ENCODE measurements around the gene HIVEP1. TPM values are rescaled to one million over a fixed set of nuclear protein-coding genes. Genes with fewer than 3 reads are reported as not detected.

Gene HIVEP1
- total RNA-seq, 1 experiment from 2014 or later: 6.6 TPM

DNA sequence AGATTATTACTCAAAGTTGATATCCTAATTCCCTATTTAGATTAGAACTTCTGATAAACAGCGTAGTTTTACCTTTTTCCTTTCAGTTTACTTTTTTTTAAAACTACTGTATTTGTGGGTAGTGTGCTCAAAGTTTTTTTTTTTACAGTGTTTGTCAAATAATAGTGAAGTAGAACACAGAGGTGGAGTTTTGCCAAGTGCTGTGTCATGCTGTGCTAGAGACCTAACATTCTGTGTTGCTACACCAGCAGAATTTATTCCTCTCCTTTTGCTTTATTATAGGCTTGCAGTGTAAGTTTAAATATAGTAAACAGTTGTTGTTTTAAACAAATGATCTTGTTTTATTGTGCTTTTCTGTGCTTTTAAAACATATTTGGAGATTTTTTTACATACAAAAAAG, 125.4 kb downstream of the HIVEP1 start:
- Histone ChIP-seq H3K36me3 (ENCODE audit: low read depth, low read length) (peaks cover 16% of the 10 kb centered on the region; the same call in 1 of the 2 replicates), H4K20me1 (ENCODE audit: low read length) (no peaks in the 10 kb centered on the region), H3K9me2 (replicated peaks; ENCODE audit: low read length) (no peaks in the 10 kb centered on the region), H2AFZ (ENCODE audit: low read length) (0 out of 2 replicates have a peak overlapping the region, but pooled peaks have one; percentile 30), H3F3A (ENCODE audit: low read length, unreplicated experiment) (peaks cover 9% of the 10 kb centered on the region), H3K9me3 (ENCODE audit: low read length) (no peaks in the 10 kb centered on the region), H3K27me3 (ENCODE audit: low read length) (no peaks in the 10 kb centered on the region), H3K4me3 (ENCODE audit: low read length) (peak overlapping the region; percentile 49), H3K4me2 (ENCODE audit: low read length) (peak overlapping the region; percentile 76), H3K9ac (ENCODE audit: low read length) (peak overlapping the region; percentile 18; the same call in 1 of the 2 replicates), H3K4me1 (ENCODE audit: insufficient read depth, low read length) (peaks cover 31% of the 10 kb centered on the region), H3K27ac (ENCODE audit: low read length) (peak overlapping the region; percentile 80), H3K79me2 (ENCODE audit: low read length) (no peaks in the 10 kb centered on the region)
- no TSS peak for BruUV-seq (replicated peaks)
- no peak for TF ChIP-seq EZH2phosphoT487 (IDR thresholded peaks at IDR 0.05; ENCODE audit: borderline replicate concordance, low read length)
- no peak for TF ChIP-seq EZH2 (IDR thresholded peaks at IDR 0.05; ENCODE audit: low read length, unreplicated experiment)
- TF ChIP-seq, protein P1, sequence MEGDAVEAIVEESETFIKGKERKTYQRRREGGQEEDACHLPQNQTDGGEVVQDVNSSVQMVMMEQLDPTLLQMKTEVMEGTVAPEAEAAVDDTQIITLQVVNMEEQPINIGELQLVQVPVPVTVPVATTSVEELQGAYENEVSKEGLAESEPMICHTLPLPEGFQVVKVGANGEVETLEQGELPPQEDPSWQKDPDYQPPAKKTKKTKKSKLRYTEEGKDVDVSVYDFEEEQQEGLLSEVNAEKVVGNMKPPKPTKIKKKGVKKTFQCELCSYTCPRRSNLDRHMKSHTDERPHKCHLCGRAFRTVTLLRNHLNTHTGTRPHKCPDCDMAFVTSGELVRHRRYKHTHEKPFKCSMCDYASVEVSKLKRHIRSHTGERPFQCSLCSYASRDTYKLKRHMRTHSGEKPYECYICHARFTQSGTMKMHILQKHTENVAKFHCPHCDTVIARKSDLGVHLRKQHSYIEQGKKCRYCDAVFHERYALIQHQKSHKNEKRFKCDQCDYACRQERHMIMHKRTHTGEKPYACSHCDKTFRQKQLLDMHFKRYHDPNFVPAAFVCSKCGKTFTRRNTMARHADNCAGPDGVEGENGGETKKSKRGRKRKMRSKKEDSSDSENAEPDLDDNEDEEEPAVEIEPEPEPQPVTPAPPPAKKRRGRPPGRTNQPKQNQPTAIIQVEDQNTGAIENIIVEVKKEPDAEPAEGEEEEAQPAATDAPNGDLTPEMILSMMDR (conservative IDR thresholded peaks at IDR 0.05; ENCODE audit: low read depth, low read length): no peak
- DNase-seq: peak; percentile 78
- ChIA-PET POLR2A (ENCODE audit: unreplicated experiment) (interaction anchor here (0.7 kb wide), 1 partner anchor 1200 kb away, joined by 8 read pairs; no protein-coding TSS in a partner anchor), CTCF (no interaction called here)
- intact Hi-C loops (cut with micrococcal nuclease): no loop called here
- ATAC-seq: peak; percentile 77

DNA sequence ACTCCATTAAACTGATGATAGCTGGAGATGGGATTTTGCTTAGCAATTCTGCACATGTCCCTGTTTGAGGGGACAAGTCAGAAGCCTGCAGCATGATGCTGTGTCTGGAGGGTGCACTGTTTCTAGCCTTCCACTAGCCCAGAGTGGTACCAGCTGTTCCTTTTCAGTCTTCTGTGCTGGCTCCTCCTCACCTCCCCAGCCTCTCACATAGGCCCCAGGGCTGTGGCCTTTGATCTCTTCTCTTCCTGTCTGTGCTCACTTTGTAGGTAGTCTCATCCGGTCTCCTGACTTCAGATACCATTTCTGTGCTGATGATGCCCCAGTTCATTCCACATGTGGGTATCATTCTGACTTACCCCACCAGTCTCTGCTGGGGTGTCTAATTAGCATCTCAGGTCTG, 126.3 kb downstream of the HIVEP1 start:
- H2AFZ ChIP-seq (ENCODE audit: low read length): no peak overlapping the region
- no peak overlapping the region for H3K4me2 ChIP-seq (ENCODE audit: low read length)
- ChIA-PET POLR2A (ENCODE audit: unreplicated experiment) (interaction anchor here (0.7 kb wide), 1 partner anchor 124 kb away, joined by 5 read pairs; no protein-coding TSS in a partner anchor), CTCF (no interaction called here)
- TF ChIP-seq, protein P1 (conservative IDR thresholded peaks at IDR 0.05; ENCODE audit: low read depth, low read length): no peak
- no peak for TF ChIP-seq EZH2 (IDR thresholded peaks at IDR 0.05; ENCODE audit: low read length, unreplicated experiment)
- no peak for TF ChIP-seq EZH2phosphoT487 (IDR thresholded peaks at IDR 0.05; ENCODE audit: borderline replicate concordance, low read length)
- no peaks in the 10 kb centered on the region for H3K27me3 ChIP-seq (ENCODE audit: low read length)
- no peaks in the 10 kb centered on the region for H3K79me2 ChIP-seq (ENCODE audit: low read length)
- ATAC-seq: no peak; the same call in 1 of the 2 replicates
- BruUV-seq (replicated peaks): no TSS peak
- H3K9ac ChIP-seq (ENCODE audit: low read length): no peak overlapping the region
- intact Hi-C loops (cut with micrococcal nuclease): no loop called here
- H3K9me3 ChIP-seq (ENCODE audit: low read length): no peaks in the 10 kb centered on the region
- H3K27ac ChIP-seq (ENCODE audit: low read length): no peak overlapping the region
- no peaks in the 10 kb centered on the region for H4K20me1 ChIP-seq (ENCODE audit: low read length)
- H3K9me2 ChIP-seq (replicated peaks; ENCODE audit: low read length): no peaks in the 10 kb centered on the region
- peaks cover 25% of the 10 kb centered on the region for H3K4me1 ChIP-seq (ENCODE audit: insufficient read depth, low read length)
- no peak overlapping the region for H3K4me3 ChIP-seq (ENCODE audit: low read length)
- H3F3A ChIP-seq (ENCODE audit: low read length, unreplicated experiment): peaks cover 9% of the 10 kb centered on the region
- H3K36me3 ChIP-seq (ENCODE audit: low read depth, low read length): peaks cover 16% of the 10 kb centered on the region; the same call in 1 of the 2 replicates
- DNase-seq: no peak

- intact Hi-C loops (cut with micrococcal nuclease): no loop called here
- Histone ChIP-seq H3K27ac (ENCODE audit: low read length) (no peak overlapping the region), H2AFZ (ENCODE audit: low read length) (no peak overlapping the region), H3K27me3 (ENCODE audit: low read length) (no peaks in the 10 kb centered on the region), H3K4me2 (ENCODE audit: low read length) (no peak overlapping the region), H4K20me1 (ENCODE audit: low read length) (no peaks in the 10 kb centered on the region), H3F3A (ENCODE audit: low read length, unreplicated experiment) (peaks cover 9% of the 10 kb centered on the region), H3K9me3 (ENCODE audit: low read length) (no peaks in the 10 kb centered on the region), H3K4me3 (ENCODE audit: low read length) (no peak overlapping the region), H3K9ac (ENCODE audit: low read length) (no peak overlapping the region), H3K9me2 (replicated peaks; ENCODE audit: low read length) (no peaks in the 10 kb centered on the region), H3K4me1 (ENCODE audit: insufficient read depth, low read length) (peaks cover 25% of the 10 kb centered on the region), H3K79me2 (ENCODE audit: low read length) (no peaks in the 10 kb centered on the region), H3K36me3 (ENCODE audit: low read depth, low read length) (peaks cover 16% of the 10 kb centered on the region; the same call in 1 of the 2 replicates)
- TF ChIP-seq, protein P1 (conservative IDR thresholded peaks at IDR 0.05; ENCODE audit: low read depth, low read length): no peak
- TF ChIP-seq EZH2phosphoT487 (IDR thresholded peaks at IDR 0.05; ENCODE audit: borderline replicate concordance, low read length): no peak
- no peak for TF ChIP-seq EZH2 (IDR thresholded peaks at IDR 0.05; ENCODE audit: low read length, unreplicated experiment)
- DNase-seq (peak; percentile 42), ATAC-seq (peak; percentile 14; the same call in 1 of the 2 replicates)
- no TSS peak for BruUV-seq (replicated peaks)
- ChIA-PET POLR2A (ENCODE audit: unreplicated experiment) (interaction anchor here (0.7 kb wide), 1 partner anchor 125 kb away, joined by 5 read pairs; no protein-coding TSS in a partner anchor), CTCF (no interaction called here)
Observed at GRCh38 chr6:12138936-12139335, 126.8 kb downstream of the HIVEP1 start.
